ENCODE measurements around the gene RAD21L1. TPM values are rescaled to one million over a fixed set of nuclear protein-coding genes. Genes with fewer than 3 reads are reported as not detected.

The RAD21L1 gene
- total and polyA plus RNA-seq, 11 donors, result not detected

DNA sequence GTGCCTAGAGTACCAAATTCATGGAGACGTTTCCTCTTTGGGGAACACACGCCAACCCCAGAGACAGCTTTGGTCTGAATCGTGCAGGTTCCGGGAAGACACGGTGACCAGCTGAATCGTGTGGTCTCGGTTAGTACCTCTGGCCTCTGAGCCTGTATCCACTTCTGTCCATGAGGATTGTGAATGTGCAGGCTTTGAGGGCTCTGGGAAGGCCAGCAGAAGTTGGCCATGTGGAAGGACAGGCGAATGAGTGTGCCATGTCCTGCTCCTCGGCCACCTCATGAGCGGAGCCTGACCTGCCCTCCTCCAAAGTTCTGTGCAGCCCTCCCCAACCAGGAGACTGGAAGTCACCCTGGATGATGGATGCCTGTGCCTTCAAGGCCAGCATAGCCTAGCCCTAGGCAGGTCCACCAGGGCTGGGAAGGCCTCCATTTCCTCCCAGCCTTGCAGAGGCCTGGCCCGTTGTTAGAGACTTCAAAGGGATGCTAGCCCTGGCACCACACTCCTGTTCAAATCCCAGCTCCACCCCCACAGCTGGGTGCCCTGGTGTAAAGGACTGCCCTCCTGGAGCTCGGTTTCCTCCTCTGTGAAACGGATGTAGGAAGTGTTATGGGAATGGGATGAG, 39.4 kb upstream of the RAD21L1 start:
- H3K9me3 ChIP-seq, result no peaks in the 10 kb centered on the region
- WGBS, 4 donors, result 78 to 83% (median 81%) methylated on average over 12 to 13 of the region's 13 CpGs
- peak overlapping the region in 6 of 12 donors; percentile 13 to 54 (median 36) for H3K27ac ChIP-seq
- H3K4me3 ChIP-seq, result no peak overlapping the region
- intact Hi-C loops (cut with DNase I), result loop anchor here in 3 of 10 donors (10.0 kb wide), 2 partner anchors 222 to 372 kb away; no protein-coding TSS in a partner anchor
- H3K36me3 ChIP-seq, result no peaks in the 10 kb centered on the region
- DNase-seq (no peak), ATAC-seq (no peak)
- H3K27me3 ChIP-seq, result peaks cover 0 to 38% (median 9%) of the 10 kb centered on the region in 9 donors
- no peak for TF ChIP-seq CTCF (IDR thresholded peaks at IDR 0.05)
- no peak for TF ChIP-seq POLR2A (IDR thresholded peaks at IDR 0.05)
- peaks cover 0 to 35% (median 8%) of the 10 kb centered on the region in 12 donors for H3K4me1 ChIP-seq

GRCh38 chr20:1187605-1188171, 38.2 kb upstream of the RAD21L1 start:
- peaks cover 0 to 38% (median 9%) of the 10 kb centered on the region in 9 donors for H3K27me3 ChIP-seq
- intact Hi-C loops (cut with DNase I), result loop anchor here in 3 of 10 donors (10.0 kb wide), 2 partner anchors 223 to 373 kb away; no protein-coding TSS in a partner anchor
- DNase-seq (no peak), ATAC-seq (peak in 2 of 4 donors; percentile 6 to 8)
- peak overlapping the region in 4 of 12 donors; percentile 2 to 47 (median 24) for H3K27ac ChIP-seq
- no peaks in the 10 kb centered on the region for H3K36me3 ChIP-seq
- 65 to 71% (median 67%) methylated on average over 4 of the region's 4 CpGs for WGBS, 4 donors
- TF ChIP-seq POLR2A (IDR thresholded peaks at IDR 0.05) (no peak), CTCF (IDR thresholded peaks at IDR 0.05) (no peak)
- no peaks in the 10 kb centered on the region for H3K9me3 ChIP-seq
- H3K4me3 ChIP-seq, result no peak overlapping the region
- peaks cover 0 to 35% (median 8%) of the 10 kb centered on the region in 12 donors for H3K4me1 ChIP-seq

DNA sequence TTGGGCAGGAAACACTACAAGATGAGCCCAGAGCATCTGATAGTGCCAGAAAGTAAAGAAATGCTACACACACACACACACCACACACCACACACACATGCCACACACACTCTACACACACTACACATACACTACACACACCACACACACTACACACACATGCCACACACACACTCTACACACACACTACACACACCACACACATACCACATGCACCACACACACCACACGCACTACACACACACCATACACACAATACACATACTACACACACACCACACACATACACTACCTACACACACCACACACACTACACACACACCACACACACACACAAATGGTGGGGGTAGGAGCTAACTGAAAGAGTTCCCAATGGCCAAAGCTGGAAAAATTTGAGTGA, 37.5 kb upstream of the RAD21L1 start:
- Histone ChIP-seq H3K4me3 (no peak overlapping the region), H3K9me3 (no peaks in the 10 kb centered on the region), H3K27ac (no peak overlapping the region), H3K36me3 (no peaks in the 10 kb centered on the region), H3K4me1 (peaks cover 0 to 35% (median 8%) of the 10 kb centered on the region in 12 donors), H3K27me3 (peaks cover 0 to 37% (median 9%) of the 10 kb centered on the region in 9 donors)
- TF ChIP-seq POLR2A (IDR thresholded peaks at IDR 0.05) (no peak), CTCF (IDR thresholded peaks at IDR 0.05) (no peak)
- intact Hi-C loops (cut with DNase I), result loop anchor here in 3 of 10 donors (10.0 kb wide), 2 partner anchors 224 to 374 kb away; no protein-coding TSS in a partner anchor
- DNase-seq (no peak), ATAC-seq (no peak)
- 91 to 100% (median 97%) methylated on average over 1 of the region's 1 CpG for WGBS, 4 donors

GRCh38 chr20:1189827-1190226, 36.0 kb upstream of the RAD21L1 start:
- DNase-seq (no peak), ATAC-seq (no peak)
- Histone ChIP-seq H3K27ac (no peak overlapping the region), H3K36me3 (no peaks in the 10 kb centered on the region), H3K4me1 (peaks cover 0 to 30% (median 5%) of the 10 kb centered on the region in 12 donors), H3K27me3 (peaks cover 0 to 23% (median 8%) of the 10 kb centered on the region in 9 donors), H3K9me3 (no peaks in the 10 kb centered on the region), H3K4me3 (no peak overlapping the region)
- intact Hi-C loops (cut with DNase I), result loop anchor here in 3 of 10 donors (10.0 kb wide), 2 partner anchors 225 to 375 kb away; no protein-coding TSS in a partner anchor
- 58 to 73% (median 70%) methylated on average over 1 of the region's 1 CpG for WGBS, 4 donors
- TF ChIP-seq POLR2A (IDR thresholded peaks at IDR 0.05), result no peak
- no peak for TF ChIP-seq CTCF (IDR thresholded peaks at IDR 0.05)
